NCI-H524 treated with DMSO at 0.1 percent for 48 hours (cell line): Measurements from ENCODE around the gene SIX3.

Experiments
- DNase-seq: peaks from one replicate; lab custom pipeline; 2025; lab: John Stamatoyannopoulos, UW

The SIX3 gene

DNA sequence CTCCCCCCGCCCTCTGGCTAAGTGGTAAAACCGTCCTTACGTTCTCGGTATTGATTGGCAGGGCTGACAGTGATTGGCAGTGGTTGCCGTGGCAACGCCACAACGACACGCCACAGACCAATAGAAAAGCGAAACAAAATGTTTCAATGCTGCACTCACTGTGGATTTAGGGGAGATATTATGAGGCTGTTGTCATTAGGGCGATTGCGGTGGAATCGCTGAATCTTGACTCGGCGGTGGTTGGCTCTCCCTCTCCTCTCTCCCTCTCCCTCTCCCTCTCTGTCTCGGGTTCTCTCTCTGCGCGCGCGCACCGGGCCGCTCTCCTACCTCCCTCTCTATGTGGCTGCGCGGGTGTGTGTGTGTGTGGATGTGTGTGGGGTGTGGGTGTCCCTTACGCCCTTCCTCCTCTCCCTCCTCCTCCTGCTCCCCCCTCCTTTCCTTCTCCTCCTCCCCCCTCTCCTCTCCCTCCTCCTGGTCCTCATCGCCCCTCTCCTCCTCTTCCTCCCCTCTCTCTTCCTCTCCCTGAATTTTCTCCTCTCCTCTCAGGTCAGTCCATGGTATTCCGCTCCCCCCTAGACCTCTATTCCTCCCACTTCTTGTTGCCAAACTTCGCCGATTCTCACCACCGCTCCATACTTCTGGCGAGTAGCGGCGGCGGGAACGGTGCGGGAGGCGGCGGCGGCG lies at the start of gene SIX3:
TSS of gene SIX3 (plus strand) at position 152 of the 684 bp plus-strand sequence. CDS start at position 555, 403 bp downstream.
- DNase-seq, result peak; percentile 67

GRCh38 chr2:44894058-44894457 lies 47.4 kb upstream of the SIX3 start:
- no peak for DNase-seq

GRCh38 chr2:44895061-44895460 lies 46.4 kb upstream of the SIX3 start:
- no peak for DNase-seq

DNA sequence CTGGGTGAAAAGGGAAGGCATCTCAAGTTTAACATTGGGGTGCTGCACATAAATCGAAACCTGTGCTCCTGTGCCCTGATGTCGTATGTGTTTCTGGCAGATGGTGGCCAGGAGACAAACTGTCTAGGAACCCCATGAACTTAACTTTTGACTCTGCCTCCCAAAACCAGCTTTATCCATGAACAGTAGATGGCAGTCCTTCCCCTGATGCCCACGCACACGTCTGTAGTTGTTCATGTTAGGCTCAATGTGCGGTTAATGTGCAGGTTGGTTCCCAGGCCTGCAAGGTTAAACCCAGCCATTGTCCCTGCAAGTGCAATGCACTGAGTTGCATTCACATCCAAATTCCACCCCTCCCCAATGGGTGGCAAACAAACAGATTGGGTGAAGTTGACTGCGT lies 44.1 kb upstream of the SIX3 start:
- no peak for DNase-seq

GRCh38 chr2:44902217-44903137 lies 39.0 kb upstream of the SIX3 start:
- no peak for DNase-seq

DNA sequence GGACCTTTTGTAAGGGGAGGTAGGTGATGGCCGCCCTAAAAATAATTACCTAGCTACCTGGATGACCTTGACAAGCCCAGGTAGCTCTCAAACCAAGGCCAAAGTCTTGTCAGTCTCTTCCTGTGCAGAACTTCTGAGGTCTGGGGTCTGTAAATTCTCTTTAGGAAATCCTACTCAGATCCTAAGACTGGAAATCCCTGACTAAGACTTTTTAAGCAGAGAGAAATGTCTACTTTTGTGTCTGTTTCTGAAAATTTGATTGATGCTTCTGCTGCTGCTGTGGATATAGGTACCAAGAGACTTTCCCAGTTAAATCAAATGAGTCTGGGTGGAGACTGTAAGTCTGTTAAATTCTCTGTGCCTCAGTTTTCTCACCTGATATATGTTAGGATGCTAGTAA lies 36.9 kb upstream of the SIX3 start:
- no peak for DNase-seq

DNA sequence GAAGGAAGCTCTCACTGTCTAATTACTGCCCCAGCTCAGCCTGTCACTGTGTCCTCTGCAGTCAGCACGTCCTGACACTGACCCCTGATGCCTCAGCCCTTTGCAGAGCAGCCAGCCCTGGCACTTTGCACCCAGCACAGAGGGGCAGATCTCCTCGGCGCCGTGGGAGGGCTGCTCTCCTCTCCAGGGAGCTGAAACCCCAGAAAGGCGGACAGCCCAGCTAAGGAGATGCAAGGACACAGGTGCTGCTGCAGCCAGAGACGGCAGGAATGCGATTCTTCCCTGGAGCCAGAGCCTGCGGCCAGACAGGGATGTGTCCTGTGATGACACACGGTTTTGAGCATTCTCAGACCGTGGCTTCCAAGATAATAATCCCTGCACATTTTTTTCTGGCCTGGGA lies 34.5 kb upstream of the SIX3 start:
- DNase-seq, result no peak

- DNase-seq, result no peak
Observed at GRCh38 chr2:44909831-44910230, 31.7 kb upstream of the SIX3 start.

- no peak for DNase-seq
Observed at GRCh38 chr2:44912660-44913059, 28.8 kb upstream of the SIX3 start.

DNA sequence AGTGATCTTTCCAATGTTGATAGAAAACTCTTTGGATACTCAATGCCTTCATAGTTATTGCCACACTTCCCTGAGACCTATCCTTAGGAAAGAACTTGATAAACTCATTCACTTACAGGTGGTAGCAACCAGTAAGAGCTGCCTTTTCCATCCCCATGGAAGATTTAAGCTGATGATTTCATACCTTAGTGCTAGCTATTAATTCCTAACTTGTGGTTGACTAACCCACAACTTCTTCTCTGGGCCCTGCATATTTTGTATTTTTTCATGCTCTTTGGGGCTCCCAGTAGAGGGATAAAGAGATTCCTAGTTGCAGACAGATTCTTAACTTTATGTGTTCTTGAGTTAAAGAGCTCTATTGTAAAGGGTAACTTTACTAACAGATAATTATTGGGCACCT lies 25.2 kb upstream of the SIX3 start:
- DNase-seq, result no peak

DNA sequence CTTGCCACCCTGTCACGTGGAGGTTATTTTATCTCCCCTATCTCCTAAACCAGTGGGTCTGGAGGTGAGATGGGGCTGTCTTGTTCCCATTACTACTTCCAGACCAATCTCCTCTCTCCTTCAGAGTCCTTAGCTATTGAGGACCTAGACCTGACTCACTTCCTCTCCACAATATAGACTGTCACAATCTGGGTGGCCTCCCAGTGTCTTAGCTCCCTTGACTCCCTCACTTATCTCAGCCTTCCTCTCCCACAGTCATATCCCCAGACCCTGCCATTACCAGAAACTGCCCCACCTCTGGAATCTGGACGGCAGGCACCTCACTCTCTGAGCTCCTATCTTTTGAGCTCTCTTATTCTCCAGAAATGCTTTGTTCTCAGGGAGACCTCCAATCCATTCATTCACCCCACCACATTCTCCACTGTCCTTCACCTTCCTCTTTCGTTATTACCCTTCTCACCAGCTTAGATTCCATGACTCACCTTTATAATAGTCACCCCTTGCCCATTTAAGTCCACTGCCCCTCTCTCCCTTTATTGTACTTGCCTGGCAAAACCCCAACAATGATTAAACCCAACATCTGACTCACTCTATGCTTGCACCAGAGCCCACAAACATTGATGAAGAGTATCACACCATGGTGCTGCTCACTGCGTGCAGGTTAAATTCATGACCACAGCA lies 23.3 kb upstream of the SIX3 start:
- DNase-seq, result no peak

DNA sequence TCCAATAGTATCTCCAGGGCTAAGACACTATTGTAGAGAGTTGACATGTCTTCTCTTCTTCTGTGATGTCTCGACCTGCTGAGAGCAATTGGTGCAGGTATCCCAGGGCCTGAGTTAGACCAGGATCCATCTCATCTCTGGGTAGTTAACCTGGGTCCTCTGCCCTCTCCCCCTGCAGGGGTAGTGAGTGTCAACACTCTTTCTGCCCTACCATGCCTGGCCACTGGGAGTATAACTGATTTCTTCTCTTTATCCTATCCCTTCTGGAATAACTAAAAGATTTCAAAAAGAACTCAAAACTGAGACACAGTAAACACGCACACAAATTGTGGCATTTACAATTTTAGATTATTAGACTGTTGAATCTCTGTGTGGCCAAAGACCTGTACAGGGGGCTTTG lies 20.8 kb upstream of the SIX3 start:
- DNase-seq, result no peak

- no peak for DNase-seq
Observed at GRCh38 chr2:44922776-44923175, 18.7 kb upstream of the SIX3 start.

GRCh38 chr2:44925561-44926136 lies 15.9 kb upstream of the SIX3 start:
- no peak for DNase-seq

- no peak for DNase-seq
Observed at GRCh38 chr2:44926957-44927356, 14.5 kb upstream of the SIX3 start.

DNA sequence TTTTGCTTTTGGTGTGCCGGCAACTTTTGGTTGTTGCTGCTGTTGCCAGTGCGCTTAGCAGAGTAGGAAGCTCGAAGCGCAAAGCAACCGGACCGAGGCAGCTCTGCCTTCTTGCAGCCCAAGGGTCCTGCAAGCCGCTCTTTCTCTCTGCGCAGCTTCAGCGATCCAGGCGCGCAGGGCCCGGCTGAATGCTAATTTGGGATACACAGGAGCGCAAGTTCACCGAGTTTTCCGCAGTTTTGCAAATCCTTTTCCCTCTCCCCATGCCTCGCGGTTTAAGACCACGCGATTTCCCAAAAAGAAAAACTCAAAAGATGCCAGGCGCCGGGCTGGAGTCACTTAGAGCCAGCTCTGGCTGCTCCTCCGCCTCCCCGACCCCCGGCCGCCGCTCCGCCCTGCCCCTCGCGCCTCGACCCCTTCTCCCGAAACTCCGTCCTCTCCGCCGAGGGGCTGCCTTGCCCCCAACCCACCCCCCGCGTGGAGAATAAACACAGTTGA lies 13.5 kb upstream of the SIX3 start:
- no peak for DNase-seq

DNA sequence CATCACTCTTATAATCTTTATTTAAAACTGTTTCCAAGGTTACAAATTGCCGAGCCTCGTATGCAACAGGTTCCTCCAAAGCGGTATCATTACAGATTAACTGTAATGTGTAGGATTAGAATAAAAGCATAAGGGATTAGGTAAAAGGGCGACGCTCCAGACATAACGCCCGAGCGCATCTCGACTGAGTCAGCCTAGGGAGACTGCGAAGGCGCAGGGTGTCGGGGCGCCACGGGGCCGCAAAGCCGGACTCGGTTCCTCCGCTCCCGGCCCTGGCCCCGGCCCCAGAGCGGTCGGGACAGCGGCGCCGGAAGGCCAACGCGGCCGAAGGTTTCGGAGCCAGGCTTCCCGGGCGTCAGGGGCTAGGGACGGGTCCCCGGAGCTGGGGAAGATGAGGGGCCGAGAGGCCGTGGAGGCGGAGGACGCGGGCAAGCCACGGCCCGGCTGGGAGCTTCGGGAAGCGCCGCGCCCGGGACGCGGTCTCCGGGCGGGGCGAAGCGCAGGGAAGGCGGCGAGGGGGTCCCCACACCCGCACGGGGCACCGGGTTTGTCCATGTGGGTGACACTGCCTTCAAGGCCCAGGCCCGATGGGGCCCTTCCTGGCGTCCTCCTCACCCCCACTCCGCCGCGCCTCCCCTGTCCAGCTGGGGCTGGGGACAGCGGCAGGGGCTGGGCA lies 12.9 kb upstream of the SIX3 start:
- DNase-seq, result no peak

GRCh38 chr2:44929159-44929734 lies 12.3 kb upstream of the SIX3 start:
- no peak for DNase-seq

DNA sequence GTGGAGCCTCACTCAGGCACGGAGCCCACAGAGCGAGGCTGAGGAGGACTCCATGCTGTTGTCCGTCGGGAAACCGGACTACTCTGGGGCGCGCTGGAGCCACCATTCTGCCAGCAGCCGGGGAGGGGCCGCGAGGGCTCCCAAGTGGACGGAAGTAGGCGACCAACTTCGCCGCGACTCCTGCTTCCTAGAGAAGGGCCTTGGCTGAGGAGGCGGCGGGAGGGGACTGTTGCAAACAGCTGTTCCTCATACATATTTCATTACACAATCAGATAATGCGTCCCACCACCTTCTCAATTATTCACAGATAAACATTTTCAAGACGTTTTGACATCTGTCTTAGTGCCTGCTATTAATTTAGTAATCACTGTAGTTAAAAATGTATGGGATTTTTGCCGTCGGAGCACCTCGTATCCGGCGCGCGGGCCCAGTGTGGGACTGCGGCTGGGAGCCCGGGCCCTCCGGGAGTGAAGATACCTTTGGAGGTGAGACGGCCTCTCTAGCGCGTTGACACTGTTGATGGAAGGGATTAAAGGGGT lies 11.7 kb upstream of the SIX3 start:
- no peak for DNase-seq

DNA sequence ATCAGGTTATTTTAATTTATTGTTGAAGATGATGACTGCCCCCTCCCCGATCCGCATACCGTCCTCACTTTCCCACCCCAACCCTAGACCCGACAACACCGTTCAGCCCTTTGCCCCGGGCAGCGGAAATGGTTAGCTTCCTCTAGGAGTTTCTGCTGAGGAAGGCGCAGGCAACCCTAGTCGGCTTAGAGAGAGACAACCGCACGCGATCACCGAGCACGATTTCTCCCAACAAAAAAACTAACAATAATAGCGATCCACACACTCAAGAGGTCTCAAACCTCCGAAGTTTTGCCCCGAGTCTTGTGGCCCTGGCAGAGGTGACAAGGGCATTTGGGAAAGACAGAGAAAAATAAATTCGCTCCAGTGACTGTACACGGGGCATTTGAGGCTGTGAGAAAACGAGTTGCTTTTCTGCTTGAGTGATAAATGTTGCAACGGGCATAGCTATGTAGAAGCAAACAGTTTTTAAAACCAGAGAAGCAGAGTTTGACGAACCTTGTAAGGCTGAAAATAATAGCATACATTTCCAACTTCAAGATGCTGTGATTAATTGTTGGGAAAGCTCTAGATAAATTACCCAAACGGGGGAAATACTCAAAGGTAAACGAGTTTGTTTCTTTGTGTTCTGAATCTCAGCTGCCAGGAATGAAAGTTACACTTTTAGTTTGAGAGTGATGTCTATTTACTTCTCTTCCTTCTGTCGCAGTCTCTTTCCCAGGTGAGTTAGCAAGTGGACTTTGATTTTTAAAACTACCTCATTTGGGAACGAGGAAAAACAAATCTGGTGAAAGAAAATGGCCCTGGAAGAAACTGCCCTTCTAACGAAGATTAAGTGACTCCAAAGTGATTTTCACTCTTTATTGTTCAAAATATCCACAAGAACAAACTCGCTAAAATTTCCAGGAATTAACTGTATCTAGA lies 11.0 kb upstream of the SIX3 start:
- DNase-seq, result no peak
